Panc1 (cell line): ENCODE results near the gene GNL1.

Source experiments
- TF ChIP-seq, protein P1 (sequence below): fragments of 450-650 bp; IDR thresholded peaks from 2 replicates; pipeline ENCODE4 v1.5.1; 2017; ENCODE audit warnings: mild to moderate bottlenecking
- TF ChIP-seq, protein P2 (sequence below), 2 experiments: IDR thresholded peaks; 2 replicates each; pipeline ENCODE4 v1.6.1; 2011 to 2012; ENCODE audit warnings: low read depth in 2 of 2, control low read depth in 1 of 2, low read length in 1 of 2, mild to moderate bottlenecking in 1 of 2, moderate library complexity in 1 of 2; ENCODE audit not compliant: insufficient read depth in 1 of 2

DNA sequence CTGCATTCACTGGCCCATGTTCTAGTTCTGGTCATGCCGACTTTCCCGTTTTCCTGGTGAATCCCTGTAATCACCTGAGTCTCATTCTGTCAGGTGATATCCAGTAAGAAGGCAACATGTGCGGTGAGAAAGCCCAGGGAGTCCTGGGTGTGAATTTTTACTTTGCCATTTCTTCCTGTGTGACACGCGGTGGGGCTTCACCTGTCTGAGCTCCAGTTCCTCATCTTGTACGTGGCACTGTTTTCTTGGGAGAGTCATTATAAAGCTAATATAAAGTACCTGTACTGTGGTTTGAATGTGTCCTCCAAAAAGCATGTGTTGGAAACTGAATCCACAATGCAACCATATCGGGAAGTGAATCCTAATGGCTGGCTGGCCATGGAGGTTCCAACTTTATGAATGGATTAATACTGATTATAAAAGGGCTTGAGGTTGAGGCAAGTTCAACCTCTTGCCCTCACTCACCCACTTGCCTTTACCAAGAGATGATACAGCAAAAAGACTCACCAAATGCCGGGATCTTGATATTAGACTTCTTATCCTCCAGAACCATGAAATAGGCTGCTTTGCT is 61.9 kb downstream of the GNL1 start:
- TF ChIP-seq, protein P1, sequence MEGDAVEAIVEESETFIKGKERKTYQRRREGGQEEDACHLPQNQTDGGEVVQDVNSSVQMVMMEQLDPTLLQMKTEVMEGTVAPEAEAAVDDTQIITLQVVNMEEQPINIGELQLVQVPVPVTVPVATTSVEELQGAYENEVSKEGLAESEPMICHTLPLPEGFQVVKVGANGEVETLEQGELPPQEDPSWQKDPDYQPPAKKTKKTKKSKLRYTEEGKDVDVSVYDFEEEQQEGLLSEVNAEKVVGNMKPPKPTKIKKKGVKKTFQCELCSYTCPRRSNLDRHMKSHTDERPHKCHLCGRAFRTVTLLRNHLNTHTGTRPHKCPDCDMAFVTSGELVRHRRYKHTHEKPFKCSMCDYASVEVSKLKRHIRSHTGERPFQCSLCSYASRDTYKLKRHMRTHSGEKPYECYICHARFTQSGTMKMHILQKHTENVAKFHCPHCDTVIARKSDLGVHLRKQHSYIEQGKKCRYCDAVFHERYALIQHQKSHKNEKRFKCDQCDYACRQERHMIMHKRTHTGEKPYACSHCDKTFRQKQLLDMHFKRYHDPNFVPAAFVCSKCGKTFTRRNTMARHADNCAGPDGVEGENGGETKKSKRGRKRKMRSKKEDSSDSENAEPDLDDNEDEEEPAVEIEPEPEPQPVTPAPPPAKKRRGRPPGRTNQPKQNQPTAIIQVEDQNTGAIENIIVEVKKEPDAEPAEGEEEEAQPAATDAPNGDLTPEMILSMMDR = no peak
- TF ChIP-seq, protein P2, sequence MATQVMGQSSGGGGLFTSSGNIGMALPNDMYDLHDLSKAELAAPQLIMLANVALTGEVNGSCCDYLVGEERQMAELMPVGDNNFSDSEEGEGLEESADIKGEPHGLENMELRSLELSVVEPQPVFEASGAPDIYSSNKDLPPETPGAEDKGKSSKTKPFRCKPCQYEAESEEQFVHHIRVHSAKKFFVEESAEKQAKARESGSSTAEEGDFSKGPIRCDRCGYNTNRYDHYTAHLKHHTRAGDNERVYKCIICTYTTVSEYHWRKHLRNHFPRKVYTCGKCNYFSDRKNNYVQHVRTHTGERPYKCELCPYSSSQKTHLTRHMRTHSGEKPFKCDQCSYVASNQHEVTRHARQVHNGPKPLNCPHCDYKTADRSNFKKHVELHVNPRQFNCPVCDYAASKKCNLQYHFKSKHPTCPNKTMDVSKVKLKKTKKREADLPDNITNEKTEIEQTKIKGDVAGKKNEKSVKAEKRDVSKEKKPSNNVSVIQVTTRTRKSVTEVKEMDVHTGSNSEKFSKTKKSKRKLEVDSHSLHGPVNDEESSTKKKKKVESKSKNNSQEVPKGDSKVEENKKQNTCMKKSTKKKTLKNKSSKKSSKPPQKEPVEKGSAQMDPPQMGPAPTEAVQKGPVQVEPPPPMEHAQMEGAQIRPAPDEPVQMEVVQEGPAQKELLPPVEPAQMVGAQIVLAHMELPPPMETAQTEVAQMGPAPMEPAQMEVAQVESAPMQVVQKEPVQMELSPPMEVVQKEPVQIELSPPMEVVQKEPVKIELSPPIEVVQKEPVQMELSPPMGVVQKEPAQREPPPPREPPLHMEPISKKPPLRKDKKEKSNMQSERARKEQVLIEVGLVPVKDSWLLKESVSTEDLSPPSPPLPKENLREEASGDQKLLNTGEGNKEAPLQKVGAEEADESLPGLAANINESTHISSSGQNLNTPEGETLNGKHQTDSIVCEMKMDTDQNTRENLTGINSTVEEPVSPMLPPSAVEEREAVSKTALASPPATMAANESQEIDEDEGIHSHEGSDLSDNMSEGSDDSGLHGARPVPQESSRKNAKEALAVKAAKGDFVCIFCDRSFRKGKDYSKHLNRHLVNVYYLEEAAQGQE (IDR thresholded peaks at IDR 0.05; ENCODE audit: insufficient read depth in 1 of 2, low read depth in 2 of 2, low read length in 1 of 2) = no peak
